ENCODE results near the gene TCF7.

- TF ChIP-seq TP53 (CRISPR knock-in tag; IDR thresholded peaks at IDR 0.05) (no peak), CTCF (IDR thresholded peaks at IDR 0.05) (no peak), JUNB (IDR thresholded peaks at IDR 0.05) (no peak)
Measured at GRCh38 chr5:134148986-134149539, 34.6 kb downstream of the TCF7 start.
